Loucy (cell line): ENCODE results near the gene PCDHA2.
"Not testable (repeated sequence)": the region's sequence is repeated elsewhere in the genome, so short reads cannot be mapped to it uniquely, and the experiment has no call there.

Experiments
- H2AFZ ChIP-seq: fragments of 200-600 bp; sonication (generic); 2 replicates; pipeline ENCODE4 v1.6.0; 2016; ENCODE audit warnings: antibody characterized with exemption, mild to moderate bottlenecking, low read length, moderate library complexity
- H3F3A ChIP-seq: fragments of 200-600 bp; 2 replicates; pipeline ENCODE4 v1.6.0; 2016; ENCODE audit warnings: antibody characterized with exemption, low read depth, mild to moderate bottlenecking
- H3K27me3 ChIP-seq: fragments of 200-600 bp; sonication (generic); 2 replicates; pipeline ENCODE4 v1.6.1; 2014; ENCODE audit warnings: low read length, mild to moderate bottlenecking; ENCODE audit not compliant: insufficient read depth, poor library complexity, severe bottlenecking
- H3K36me3 ChIP-seq: fragments of 200-600 bp; sonication (generic); 2 replicates; pipeline ENCODE4 v1.6.1; 2016; ENCODE audit warnings: low read length; ENCODE audit not compliant: insufficient read depth
- H3K4me1 ChIP-seq: fragments of 200-600 bp; sonication (generic); 2 replicates; pipeline ENCODE4 v1.5.1; 2014; ENCODE audit warnings: low read length, mild to moderate bottlenecking; ENCODE audit not compliant: insufficient read depth, poor library complexity, severe bottlenecking
- H3K4me2 ChIP-seq: fragments of 200-600 bp; sonication (generic); 2 replicates; pipeline ENCODE4 v1.6.0; 2014; ENCODE audit warnings: antibody characterized with exemption, low read length, low read depth, mild to moderate bottlenecking; ENCODE audit not compliant: poor library complexity, severe bottlenecking
- H3K4me3 ChIP-seq: fragments of 200-600 bp; sonication (generic); 2 replicates; pipeline ENCODE4 v1.5.1; 2014; ENCODE audit warnings: low read length, mild to moderate bottlenecking, mixed read lengths; ENCODE audit not compliant: poor library complexity, severe bottlenecking
- H3K79me2 ChIP-seq: fragments of 200-600 bp; sonication (generic); 2 replicates; pipeline ENCODE4 v1.6.1; 2014; ENCODE audit warnings: low read length; ENCODE audit not compliant: insufficient read depth
- H3K9ac ChIP-seq: fragments of 200-600 bp; sonication (generic); 2 replicates; pipeline ENCODE4 v1.6.0; 2014; ENCODE audit warnings: mild to moderate bottlenecking, low read depth, low read length, moderate library complexity; ENCODE audit not compliant: poor library complexity, severe bottlenecking
- H3K9me2 ChIP-seq: fragments of 200-600 bp; sonication (generic); replicated peaks from 2 replicates; pipeline ENCODE4 v1.6.1; 2016; ENCODE audit warnings: low read depth, low read length, mixed read lengths
- H3K9me3 ChIP-seq: fragments of 200-600 bp; sonication (generic); 2 replicates; pipeline ENCODE4 v1.6.1; 2014; ENCODE audit warnings: mild to moderate bottlenecking, antibody characterized with exemption, low read length, low read depth; ENCODE audit not compliant: insufficient read depth
- H4K20me1 ChIP-seq: fragments of 200-600 bp; sonication (generic); 2 replicates; pipeline ENCODE4 v1.6.0; 2014; ENCODE audit warnings: antibody characterized with exemption, low read length, mild to moderate bottlenecking; ENCODE audit not compliant: insufficient read depth, poor library complexity, severe bottlenecking
- CTCF ChIP-seq: fragments of 200-600 bp; sonication (generic); conservative IDR thresholded peaks from 2 replicates; pipeline ENCODE4 v1.5.1; 2014; ENCODE audit warnings: mild to moderate bottlenecking, antibody characterized with exemption, low read length
- EZH2phosphoT487 ChIP-seq: fragments of 200-600 bp; IDR thresholded peaks from 2 replicates; pipeline ENCODE4 v1.6.1; 2018; ENCODE audit warnings: antibody characterized with exemption, mild to moderate bottlenecking, moderate library complexity, borderline replicate concordance

The PCDHA2 gene

DNA sequence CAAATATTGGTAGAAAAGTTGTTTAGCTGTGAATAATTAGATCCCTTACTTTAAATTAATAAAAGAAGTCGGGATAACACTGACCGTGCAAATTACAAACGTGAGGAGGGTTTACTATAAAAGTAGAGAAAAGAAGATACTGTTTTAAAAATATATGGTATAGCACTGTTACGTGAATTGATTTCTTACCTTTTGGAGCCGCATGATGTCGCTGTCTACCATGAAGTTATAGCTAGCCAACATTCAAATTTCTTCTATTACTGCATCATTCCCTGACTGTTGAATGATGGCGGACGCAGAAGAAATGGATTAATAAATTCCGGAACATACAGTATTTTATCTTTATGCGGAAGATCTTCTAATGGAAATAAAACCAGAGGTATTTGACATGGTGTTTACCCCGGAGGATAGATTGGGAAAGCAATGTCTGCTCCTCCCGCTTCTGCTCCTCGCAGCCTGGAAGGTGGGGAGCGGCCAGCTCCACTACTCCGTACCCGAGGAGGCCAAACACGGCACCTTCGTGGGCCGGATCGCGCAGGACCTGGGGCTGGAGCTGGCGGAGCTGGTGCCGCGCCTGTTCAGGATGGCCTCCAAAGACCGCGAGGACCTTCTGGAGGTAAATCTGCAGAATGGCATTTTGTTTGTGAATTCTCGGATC, 33.2 kb downstream of the PCDHA2 start, which contains the start of gene PCDHA6:
TSS of gene PCDHA6 (plus strand) at position 257 of the 658 bp plus-strand sequence. CDS start at position 389, 132 bp downstream.
- TF ChIP-seq EZH2phosphoT487: no peak
- no peak for TF ChIP-seq CTCF
- Histone ChIP-seq H2AFZ (no peak within 1 kb of the TSS), H3K4me3 (no peak within 1 kb of the TSS)

DNA sequence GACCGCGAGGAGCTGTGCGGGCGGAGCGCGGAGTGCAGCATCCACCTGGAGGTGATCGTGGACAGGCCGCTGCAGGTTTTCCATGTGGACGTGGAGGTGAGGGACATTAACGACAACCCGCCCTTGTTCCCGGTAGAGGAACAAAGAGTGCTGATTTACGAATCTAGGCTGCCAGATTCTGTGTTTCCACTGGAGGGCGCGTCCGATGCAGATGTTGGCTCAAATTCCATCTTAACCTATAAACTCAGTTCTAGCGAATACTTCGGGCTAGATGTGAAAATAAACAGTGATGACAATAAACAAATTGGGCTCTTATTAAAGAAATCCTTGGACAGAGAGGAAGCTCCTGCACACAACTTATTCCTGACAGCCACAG, 33.7 kb downstream of the PCDHA2 start:
- no peaks in the 10 kb centered on the region for H3K9me2 ChIP-seq
- no peaks in the 10 kb centered on the region for H4K20me1 ChIP-seq
- H3K79me2 ChIP-seq: no peaks in the 10 kb centered on the region
- no peak overlapping the region for H3K4me2 ChIP-seq
- H3K36me3 ChIP-seq: no peaks in the 10 kb centered on the region
- H2AFZ ChIP-seq: no peak overlapping the region
- no peaks in the 10 kb centered on the region for H3F3A ChIP-seq
- H3K9ac ChIP-seq: no peak overlapping the region
- H3K4me3 ChIP-seq: no peak overlapping the region
- H3K9me3 ChIP-seq: no peaks in the 10 kb centered on the region
- H3K4me1 ChIP-seq: no peaks in the 10 kb centered on the region
- no peaks in the 10 kb centered on the region for H3K27me3 ChIP-seq
- TF ChIP-seq CTCF: no peak
- no peak for TF ChIP-seq EZH2phosphoT487

More for the DNA sequence above, 33.2 kb downstream of the PCDHA2 start, which contains the start of gene PCDHA6:
- H3K9me3 ChIP-seq: no peaks in the 10 kb centered on the region
- no peaks in the 10 kb centered on the region for H3K79me2 ChIP-seq
- H3K9ac ChIP-seq: no peak within 1 kb of the TSS
- no peak within 1 kb of the TSS for H3K4me2 ChIP-seq
- no peaks in the 10 kb centered on the region for H3K27me3 ChIP-seq
- H3K9me2 ChIP-seq: no peaks in the 10 kb centered on the region
- no peaks in the 10 kb centered on the region for H3F3A ChIP-seq
- H4K20me1 ChIP-seq: no peaks in the 10 kb centered on the region
- H3K4me1 ChIP-seq: no peaks in the 10 kb centered on the region
- H3K36me3 ChIP-seq: no peaks in the 10 kb centered on the region

DNA sequence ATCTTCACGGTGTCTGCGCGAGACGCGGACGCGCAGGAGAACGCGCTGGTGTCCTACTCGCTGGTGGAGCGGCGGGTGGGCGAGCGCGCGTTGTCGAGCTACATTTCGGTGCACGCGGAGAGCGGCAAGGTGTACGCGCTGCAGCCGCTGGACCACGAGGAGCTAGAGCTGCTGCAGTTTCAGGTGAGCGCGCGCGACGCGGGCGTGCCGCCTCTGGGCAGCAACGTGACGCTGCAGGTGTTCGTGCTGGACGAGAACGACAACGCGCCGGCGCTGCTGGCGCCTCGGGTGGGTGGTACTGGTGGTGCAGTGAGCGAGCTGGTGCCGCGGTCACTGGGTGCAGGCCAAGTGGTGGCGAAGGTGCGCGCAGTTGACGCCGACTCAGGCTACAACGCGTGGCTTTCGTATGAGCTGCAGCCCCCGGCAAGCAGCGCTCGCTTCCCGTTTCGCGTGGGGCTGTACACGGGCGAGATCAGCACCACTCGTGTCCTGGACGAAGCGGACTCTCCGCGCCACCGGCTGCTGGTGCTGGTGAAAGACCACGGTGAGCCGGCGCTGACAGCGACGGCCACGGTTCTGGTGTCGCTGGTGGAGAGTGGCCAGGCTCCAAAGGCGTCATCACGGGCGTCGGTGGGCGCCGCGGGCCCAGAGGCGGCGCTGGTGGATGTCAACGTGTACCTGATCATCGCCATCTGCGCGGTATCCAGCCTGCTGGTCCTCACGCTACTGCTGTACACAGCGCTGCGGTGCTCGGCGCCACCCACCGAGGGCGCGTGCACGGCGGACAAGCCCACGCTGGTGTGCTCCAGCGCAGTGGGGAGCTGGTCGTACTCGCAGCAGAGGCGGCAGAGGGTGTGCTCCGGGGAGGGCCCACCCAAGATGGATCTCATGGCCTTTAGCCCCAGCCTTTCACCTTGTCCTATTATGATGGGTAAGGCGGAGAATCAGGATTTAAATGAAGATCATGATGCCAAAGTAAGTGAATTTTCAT, 35.2 kb downstream of the PCDHA2 start:
- not testable (repeated sequence) for H3K4me3 ChIP-seq, H3K9me2 ChIP-seq, H3K79me2 ChIP-seq, H3K9me3 ChIP-seq, H2AFZ ChIP-seq, H3K9ac ChIP-seq, H3K27me3 ChIP-seq, H4K20me1 ChIP-seq, H3K4me1 ChIP-seq, H3F3A ChIP-seq, H3K4me2 ChIP-seq, H3K36me3 ChIP-seq
